ENCODE measurements around the gene GSTA1.
A peak's percentile ranks its signal among the peaks of the same experiment; 100 is the strongest.
"Not testable (repeated sequence)": the region's sequence is repeated elsewhere in the genome, so short reads cannot be mapped to it uniquely, and the experiment has no call there.

Gene GSTA1

DNA sequence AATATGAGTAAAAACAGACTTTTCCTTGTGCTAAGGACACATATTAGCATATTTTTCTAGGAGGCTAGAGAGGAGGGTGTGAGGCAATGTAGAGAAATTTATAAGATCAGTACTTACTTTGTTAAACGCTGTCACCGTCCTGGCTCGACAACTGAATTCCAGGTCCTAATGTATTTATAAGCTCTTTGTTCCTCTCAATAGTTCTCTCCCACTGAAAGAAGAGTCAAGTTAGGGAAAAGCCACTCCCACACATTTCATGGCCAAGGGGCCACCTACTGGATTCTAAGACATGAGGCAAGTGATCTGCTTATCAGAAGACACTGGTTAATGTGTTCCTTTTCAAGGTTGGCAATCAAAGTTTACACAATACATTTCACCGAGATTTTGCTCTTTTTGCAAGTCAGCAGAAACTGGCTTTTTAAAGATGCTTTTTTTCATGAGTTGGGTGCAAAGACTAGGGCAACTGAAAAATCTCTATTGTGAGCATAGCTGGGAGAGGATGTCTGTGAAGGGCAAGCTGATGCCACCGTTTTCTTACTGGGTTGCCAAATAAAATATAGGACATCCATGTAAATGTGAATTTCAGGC is at the start of gene GSTA1:
Gene GSTA1, minus strand, starts transcription at position 149 of the 588 bp plus-strand sequence. CDS start 4,549 bp downstream, outside the sequence.
- TF ChIP-seq, protein P1, sequence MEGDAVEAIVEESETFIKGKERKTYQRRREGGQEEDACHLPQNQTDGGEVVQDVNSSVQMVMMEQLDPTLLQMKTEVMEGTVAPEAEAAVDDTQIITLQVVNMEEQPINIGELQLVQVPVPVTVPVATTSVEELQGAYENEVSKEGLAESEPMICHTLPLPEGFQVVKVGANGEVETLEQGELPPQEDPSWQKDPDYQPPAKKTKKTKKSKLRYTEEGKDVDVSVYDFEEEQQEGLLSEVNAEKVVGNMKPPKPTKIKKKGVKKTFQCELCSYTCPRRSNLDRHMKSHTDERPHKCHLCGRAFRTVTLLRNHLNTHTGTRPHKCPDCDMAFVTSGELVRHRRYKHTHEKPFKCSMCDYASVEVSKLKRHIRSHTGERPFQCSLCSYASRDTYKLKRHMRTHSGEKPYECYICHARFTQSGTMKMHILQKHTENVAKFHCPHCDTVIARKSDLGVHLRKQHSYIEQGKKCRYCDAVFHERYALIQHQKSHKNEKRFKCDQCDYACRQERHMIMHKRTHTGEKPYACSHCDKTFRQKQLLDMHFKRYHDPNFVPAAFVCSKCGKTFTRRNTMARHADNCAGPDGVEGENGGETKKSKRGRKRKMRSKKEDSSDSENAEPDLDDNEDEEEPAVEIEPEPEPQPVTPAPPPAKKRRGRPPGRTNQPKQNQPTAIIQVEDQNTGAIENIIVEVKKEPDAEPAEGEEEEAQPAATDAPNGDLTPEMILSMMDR (IDR thresholded peaks at IDR 0.05) = not testable (repeated sequence)

GRCh38 chr6:52849137-52849536 is 45.5 kb upstream of the GSTA1 start:
- TF ChIP-seq, protein P1 (IDR thresholded peaks at IDR 0.05) = no peak

GRCh38 chr6:52846002-52846401 is 42.4 kb upstream of the GSTA1 start:
- TF ChIP-seq, protein P1 (IDR thresholded peaks at IDR 0.05) = no peak

GRCh38 chr6:52843605-52844004 is 40.0 kb upstream of the GSTA1 start:
- TF ChIP-seq, protein P1 (IDR thresholded peaks at IDR 0.05) = no peak

GRCh38 chr6:52840763-52841585 is 37.4 kb upstream of the GSTA1 start, which contains the start of gene GSTA5:
Gene GSTA5 (minus strand): TSS chr6:52840813.
- TF ChIP-seq, protein P1 (IDR thresholded peaks at IDR 0.05) = no peak

GRCh38 chr6:52839124-52840055 is 35.8 kb upstream of the GSTA1 start:
- TF ChIP-seq, protein P1 (IDR thresholded peaks at IDR 0.05) = peak; percentile 66

DNA sequence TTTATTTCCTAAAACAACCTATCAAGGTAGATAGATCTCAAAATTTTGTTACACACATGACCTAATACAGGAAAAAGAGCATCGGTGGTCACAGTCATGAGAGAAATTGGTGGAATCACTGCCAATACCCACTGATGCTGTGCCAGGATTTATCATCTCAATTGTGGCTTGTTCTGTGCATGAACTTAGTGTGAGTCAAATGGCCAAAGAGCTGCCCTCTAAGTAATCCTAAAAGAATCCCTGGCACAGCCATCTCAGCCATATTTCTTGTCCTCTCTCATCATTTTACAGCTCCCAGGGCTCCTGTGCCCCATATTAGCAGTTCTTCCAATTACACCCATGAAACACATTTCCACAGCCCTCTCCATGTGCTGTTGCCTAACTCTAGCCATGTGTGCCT is 30.9 kb upstream of the GSTA1 start:
- TF ChIP-seq, protein P1 (IDR thresholded peaks at IDR 0.05) = no peak

Measured in LNCAP (cell line).